Endothelial cell of coronary artery (primary cell): ENCODE results near the gene KRT10. TPM values are rescaled to one million over a fixed set of nuclear protein-coding genes. Genes with fewer than 3 reads are reported as not detected.

Source experiments
- total RNA-seq: library from RNA; depleted of rRNA; stranded (reverse); fragments of >200 nt; gene quantifications from 2 replicates; pipeline ENCODE4 v1.2.3, GENCODE V29; 2014

Gene KRT10
- total RNA-seq, result 2.7 and 4.0 TPM in 2 replicates

GRCh38 chr17:40822132-40822812 lies at the start of gene KRT10:
TSS of gene KRT10 (minus strand) at chr17:40822614. CDS start at chr17:40822585, 29 bp downstream.

GRCh38 chr17:40866838-40867237 lies 44.4 kb upstream of the KRT10 start, which contains the start of gene KRT12:
TSS of gene KRT12 (minus strand) at chr17:40867223. CDS start at chr17:40867186, 37 bp downstream.

GRCh38 chr17:40799859-40800258 lies 22.6 kb downstream of the KRT10 start, which contains the start of gene KRT28:
TSS of gene KRT28 (minus strand) at chr17:40799959. CDS start at chr17:40799893, 66 bp downstream.

GRCh38 chr17:40782450-40782849 lies 40.0 kb downstream of the KRT10 start, which contains the start of gene KRT27:
TSS of gene KRT27 (minus strand) at chr17:40782550. CDS start at chr17:40782493, 57 bp downstream.

GRCh38 chr17:40772101-40772500 lies 50.3 kb downstream of the KRT10 start, which contains the start of gene KRT26:
TSS of gene KRT26 (minus strand) at chr17:40772201. CDS start at chr17:40772113, 88 bp downstream.

Other genes starting within 250 kb of the KRT10 start
- 79.2 and 98.3 TPM in 2 replicates for gene SMARCE1, start 174.8 kb downstream of the KRT10 start, total RNA-seq
- not detected in 2 replicates for gene KRT222, start 157.4 kb downstream of the KRT10 start, total RNA-seq
- not detected in 2 replicates for gene KRT24, start 118.9 kb downstream of the KRT10 start, total RNA-seq
- not detected in 2 replicates for gene KRT25, start 67.3 kb downstream of the KRT10 start, total RNA-seq
- not detected in 2 replicates for gene KRT26, start 50.4 kb downstream of the KRT10 start, total RNA-seq
- gene KRT27, start 40.1 kb downstream of the KRT10 start, total RNA-seq, result not detected in 2 replicates
- not detected in 2 replicates for gene KRT28, start 22.7 kb downstream of the KRT10 start, total RNA-seq
- gene KRT12, start 44.6 kb upstream of the KRT10 start, total RNA-seq, result not detected in 2 replicates
- not detected in 2 replicates for gene KRT20, start 62.6 kb upstream of the KRT10 start, total RNA-seq
- not detected in 2 replicates for gene KRT23, start 115.0 kb upstream of the KRT10 start, total RNA-seq
- gene KRT39, start 144.3 kb upstream of the KRT10 start, total RNA-seq, result not detected in 2 replicates
- not detected in 2 replicates for gene KRT40, start 161.7 kb upstream of the KRT10 start, total RNA-seq
- gene KRTAP3-3, start 171.6 kb upstream of the KRT10 start, total RNA-seq, result not detected in 2 replicates
- not detected in 2 replicates for gene KRTAP3-2, start 177.3 kb upstream of the KRT10 start, total RNA-seq
- not detected in 2 replicates for gene KRTAP3-1, start 186.5 kb upstream of the KRT10 start, total RNA-seq
- not detected in 2 replicates for gene KRTAP1-5, start 204.6 kb upstream of the KRT10 start, total RNA-seq
- gene KRTAP1-4, start 207.6 kb upstream of the KRT10 start, total RNA-seq, result not detected in 2 replicates
- not detected in 2 replicates for gene KRTAP1-3, start 212.3 kb upstream of the KRT10 start, total RNA-seq
- gene KRTAP1-1, start 218.8 kb upstream of the KRT10 start, total RNA-seq, result not detected in 2 replicates
- not detected in 2 replicates for gene KRTAP2-1, start 224.7 kb upstream of the KRT10 start, total RNA-seq
- gene KRTAP2-2, start 232.6 kb upstream of the KRT10 start, total RNA-seq, result not detected in 2 replicates
- gene KRTAP2-3, start 237.5 kb upstream of the KRT10 start, total RNA-seq, result not detected in 2 replicates
- not detected in 2 replicates for gene KRTAP2-4, start 243.3 kb upstream of the KRT10 start, total RNA-seq